ENCODE results near the gene ALK. TPM values are rescaled to one million over a fixed set of nuclear protein-coding genes. Genes with fewer than 3 reads are reported as not detected.

The ALK gene
- total RNA-seq, 1 donor from 2014 or later = 9.6 TPM

GRCh38 chr2:29310650-29311348 lies 610.6 kb downstream of the ALK start:
- TF ChIP-seq CTCF (IDR thresholded peaks at IDR 0.05; ENCODE audit: partially characterized antibody, unreplicated experiment) = no peak
- Mint-ChIP-seq H3K36me3 (ENCODE audit: unreplicated experiment) (no peaks in the 10 kb centered on the region), H3K27ac (ENCODE audit: unreplicated experiment) (no peak overlapping the region), H3K9me3 (ENCODE audit: unreplicated experiment) (peaks cover 10% of the 10 kb centered on the region), H3K4me3 (ENCODE audit: unreplicated experiment) (no peak overlapping the region), H3K27me3 (ENCODE audit: unreplicated experiment) (no peaks in the 10 kb centered on the region), H3K4me1 (ENCODE audit: low read depth, unreplicated experiment) (peaks cover 27% of the 10 kb centered on the region)
- no peak for DNase-seq

- Mint-ChIP-seq H3K4me3 (ENCODE audit: unreplicated experiment) (no peak overlapping the region), H3K27ac (ENCODE audit: unreplicated experiment) (no peak overlapping the region), H3K9me3 (ENCODE audit: unreplicated experiment) (peaks cover 7% of the 10 kb centered on the region), H3K27me3 (ENCODE audit: unreplicated experiment) (no peaks in the 10 kb centered on the region), H3K4me1 (ENCODE audit: low read depth, unreplicated experiment) (peaks cover 24% of the 10 kb centered on the region), H3K36me3 (ENCODE audit: unreplicated experiment) (no peaks in the 10 kb centered on the region)
- peak; percentile 68 for TF ChIP-seq CTCF (IDR thresholded peaks at IDR 0.05; ENCODE audit: partially characterized antibody, unreplicated experiment)
- peak; percentile 24 for DNase-seq
Observed at GRCh38 chr2:29309090-29310029, 612.0 kb downstream of the ALK start.

- TF ChIP-seq CTCF (IDR thresholded peaks at IDR 0.05; ENCODE audit: partially characterized antibody, unreplicated experiment) = no peak
- Mint-ChIP-seq H3K4me3 (ENCODE audit: unreplicated experiment) (no peak overlapping the region), H3K36me3 (ENCODE audit: unreplicated experiment) (no peaks in the 10 kb centered on the region), H3K27ac (ENCODE audit: unreplicated experiment) (no peak overlapping the region), H3K27me3 (ENCODE audit: unreplicated experiment) (no peaks in the 10 kb centered on the region), H3K4me1 (ENCODE audit: low read depth, unreplicated experiment) (peaks cover 21% of the 10 kb centered on the region), H3K9me3 (ENCODE audit: unreplicated experiment) (peaks cover 3% of the 10 kb centered on the region)
- no peak for DNase-seq
Observed at GRCh38 chr2:29308366-29308765, 613.0 kb downstream of the ALK start.

GRCh38 chr2:29307519-29307918 lies 613.9 kb downstream of the ALK start:
- no peak for DNase-seq
- H3K36me3 Mint-ChIP-seq (ENCODE audit: unreplicated experiment) = no peaks in the 10 kb centered on the region
- no peak overlapping the region for H3K4me3 Mint-ChIP-seq (ENCODE audit: unreplicated experiment)
- no peak for TF ChIP-seq CTCF (IDR thresholded peaks at IDR 0.05; ENCODE audit: partially characterized antibody, unreplicated experiment)
- H3K27me3 Mint-ChIP-seq (ENCODE audit: unreplicated experiment) = no peaks in the 10 kb centered on the region
- H3K4me1 Mint-ChIP-seq (ENCODE audit: low read depth, unreplicated experiment) = peaks cover 21% of the 10 kb centered on the region
- no peak overlapping the region for H3K27ac Mint-ChIP-seq (ENCODE audit: unreplicated experiment)
- H3K9me3 Mint-ChIP-seq (ENCODE audit: unreplicated experiment) = peaks cover 3% of the 10 kb centered on the region

GRCh38 chr2:29305762-29306161 lies 615.6 kb downstream of the ALK start:
- Mint-ChIP-seq H3K4me1 (ENCODE audit: low read depth, unreplicated experiment) (peaks cover 13% of the 10 kb centered on the region), H3K4me3 (ENCODE audit: unreplicated experiment) (no peak overlapping the region), H3K36me3 (ENCODE audit: unreplicated experiment) (peaks cover 3% of the 10 kb centered on the region), H3K9me3 (ENCODE audit: unreplicated experiment) (peaks cover 2% of the 10 kb centered on the region), H3K27me3 (ENCODE audit: unreplicated experiment) (no peaks in the 10 kb centered on the region), H3K27ac (ENCODE audit: unreplicated experiment) (no peak overlapping the region)
- no peak for TF ChIP-seq CTCF (IDR thresholded peaks at IDR 0.05; ENCODE audit: partially characterized antibody, unreplicated experiment)
- no peak for DNase-seq

Data from glutamatergic neuron (in vitro differentiated cells).